Hepatocyte (in vitro differentiated cells): Measurements from ENCODE around the gene SLC16A3.

Source experiments
- CTCF ChIP-seq: fragments of 200-600 bp; sonication (generic); IDR thresholded peaks from 2 replicates; pipeline ENCODE4 v1.5.1; 2016; ENCODE audit warnings: antibody characterized with exemption, mild to moderate bottlenecking; ENCODE audit not compliant: poor library complexity
- EZH2 ChIP-seq: fragments of 200-600 bp; sonication (generic); IDR thresholded peaks from 2 replicates; pipeline ENCODE4 v1.6.1; 2016; ENCODE audit warnings: antibody characterized with exemption, mild to moderate bottlenecking, borderline replicate concordance
- EZH2phosphoT487 ChIP-seq: fragments of 200-600 bp; sonication (generic); IDR thresholded peaks from one replicate; pipeline ENCODE4 v1.6.1; 2018; ENCODE audit warnings: antibody characterized with exemption, mild to moderate bottlenecking, low read depth, moderate library complexity; ENCODE audit not compliant: unreplicated experiment, severe bottlenecking

- TF ChIP-seq CTCF = no peak
- TF ChIP-seq EZH2 = no peak
- TF ChIP-seq EZH2phosphoT487 = no peak
Measured at GRCh38 chr17:82241183-82241925, 12.5 kb downstream of the SLC16A3 start.
